H1 (cell line): ENCODE results near the gene SWT1. TPM values are rescaled to one million over a fixed set of nuclear protein-coding genes. Genes with fewer than 3 reads are reported as not detected.

Experiments
- CTCF ChIA-PET: fragments of 300-600 bp; sonication (Branson Sonifier 250); formaldehyde crosslinking; loops from one replicate; lab custom pipeline; 2021; ENCODE audit not compliant: partially characterized antibody; lab: Charles Lee
- POLR2A ChIA-PET: fragments of 300-600 bp; sonication (Branson Sonifier 250); formaldehyde crosslinking; loops from one replicate; lab custom pipeline; 2021; ENCODE audit warnings: inconsistent platforms; ENCODE audit not compliant: partially characterized antibody; lab: Charles Lee
- DNase-seq, 2 experiments: peaks; one replicate each; pipeline versions ENCODE4 v3.0.0 to v3.0.0-alpha.2; 2010 to 2022; ENCODE audit warnings: low spot score in 2 of 2, low read depth in 1 of 2, mixed read lengths in 1 of 2
- FAIRE-seq: peaks from 2 replicates; lab custom pipeline; 2011; peaks lifted over from hg19 to GRCh38; lab: Jason Lieb, UNC
- H2AFZ ChIP-seq: 2 replicates; pipeline ENCODE4 v1.8.1; 2012; ENCODE audit warnings: low read length, inconsistent platforms
- H2AK5ac ChIP-seq: 2 replicates; pipeline ENCODE4 v1.6.1; 2013; ENCODE audit warnings: low read depth, low read length
- H2BK120ac ChIP-seq: replicated peaks from 2 replicates; pipeline ENCODE3; 2013; ENCODE audit warnings: low read depth, low read length, inconsistent platforms
- H2BK12ac ChIP-seq: 2 replicates; pipeline ENCODE4 v1.6.1; 2013; ENCODE audit warnings: low read depth, low read length
- H2BK15ac ChIP-seq: 2 replicates; pipeline ENCODE4 v1.6.1; 2013; ENCODE audit warnings: low read length
- H2BK20ac ChIP-seq: 2 replicates; pipeline ENCODE4 v1.6.1; 2013; ENCODE audit warnings: low read length
- H2BK5ac ChIP-seq: 2 replicates; pipeline ENCODE4 v1.6.1; 2013; ENCODE audit warnings: low read depth, low read length
- H3K14ac ChIP-seq: 2 replicates; pipeline ENCODE4 v1.6.1; 2013; ENCODE audit warnings: inconsistent platforms; ENCODE audit not compliant: insufficient read length
- H3K18ac ChIP-seq: 2 replicates; pipeline ENCODE4 v1.6.1; 2013; ENCODE audit warnings: low read length; ENCODE audit errors: extremely low read depth
- H3K23ac ChIP-seq: 2 replicates; pipeline ENCODE4 v1.6.1; 2013; ENCODE audit warnings: inconsistent platforms; ENCODE audit not compliant: insufficient read length
- H3K23me2 ChIP-seq: 2 replicates; pipeline ENCODE4 v1.6.1; 2013; ENCODE audit warnings: low read depth, low read length
- H3K27ac ChIP-seq: 2 replicates; pipeline ENCODE4 v1.6.1; 2011; ENCODE audit warnings: low read depth, low read length, inconsistent platforms
- H3K27me3 ChIP-seq, 4 experiments: replicated peaks in 1 of 4; 1 replicate in 1 of 4; 2 replicates in 3 of 4; pipeline versions ENCODE4 v1.6.1 to v1.8.1; 2011 to 2013; ENCODE audit warnings: low read length in 3 of 4, mild to moderate bottlenecking in 3 of 4, inconsistent platforms in 2 of 4, mixed read lengths in 2 of 4, moderate library complexity in 1 of 4; ENCODE audit not compliant: control insufficient read depth in 3 of 4, insufficient read depth in 3 of 4; ENCODE audit errors: extremely low read depth in 1 of 4
- H3K36me3 ChIP-seq, 4 experiments: 2 replicates each; pipeline versions ENCODE4 v1.6.1 to v1.8.1; 2011 to 2013; ENCODE audit warnings: mild to moderate bottlenecking in 4 of 4, low read length in 3 of 4, moderate library complexity in 2 of 4, control low read depth in 1 of 4, inconsistent platforms in 1 of 4; ENCODE audit not compliant: insufficient read depth in 4 of 4, control insufficient read depth in 2 of 4
- H3K4ac ChIP-seq: replicated peaks from 2 replicates; pipeline ENCODE3; 2013; ENCODE audit warnings: low read length, low read depth, mixed read lengths, inconsistent platforms; ENCODE audit not compliant: insufficient read length
- H3K4me1 ChIP-seq, 4 experiments: replicated peaks in 1 of 4; 1 replicate in 1 of 4; 2 replicates in 3 of 4; pipeline versions ENCODE4 v1.6.1 to v1.8.1; 2011 to 2013; ENCODE audit warnings: low read length in 3 of 4, inconsistent platforms in 2 of 4, mixed read lengths in 1 of 4; ENCODE audit not compliant: insufficient read depth in 4 of 4, control insufficient read depth in 3 of 4
- H3K4me2 ChIP-seq, 2 experiments: 2 replicates each; pipeline versions ENCODE4 v1.6.1 to v1.8.1; 2011 to 2013; ENCODE audit warnings: low read depth in 2 of 2, low read length in 2 of 2, control low read depth in 1 of 2, inconsistent platforms in 1 of 2, mild to moderate bottlenecking in 1 of 2; ENCODE audit not compliant: insufficient read depth in 1 of 2
- H3K4me3 ChIP-seq, 4 experiments: fragments of 200-600, 300-600 bp in 1 of 4; sonication (generic), shearing (Covaris generic), sonication (Bioruptor Twin) in 1 of 4; 2 replicates each; pipeline versions ENCODE4 v1.5.1 to v1.8.1; 2011 to 2016; ENCODE audit warnings: low read length in 4 of 4, low read depth in 3 of 4, control low read depth in 2 of 4, inconsistent platforms in 2 of 4, mild to moderate bottlenecking in 2 of 4, mixed read lengths in 1 of 4, moderate library complexity in 1 of 4; ENCODE audit not compliant: insufficient read depth in 2 of 4; ENCODE audit errors: extremely low read depth in 1 of 4
- H3K56ac ChIP-seq: replicated peaks from 2 replicates; pipeline ENCODE3; 2013; ENCODE audit warnings: low read depth, mild to moderate bottlenecking, mixed read lengths, low read length, inconsistent platforms; ENCODE audit not compliant: insufficient read length
- H3K79me1 ChIP-seq: 2 replicates; pipeline ENCODE4 v1.6.1; 2013; ENCODE audit warnings: low read depth, low read length, control low read depth
- H3K79me2 ChIP-seq, 2 experiments: 2 replicates each; pipeline versions ENCODE4 v1.6.1 to v1.8.1; 2012 to 2013; ENCODE audit warnings: low read length in 2 of 2, mild to moderate bottlenecking in 2 of 2, inconsistent platforms in 1 of 2; ENCODE audit not compliant: insufficient read depth in 2 of 2, control insufficient read depth in 1 of 2
- H3K9ac ChIP-seq, 4 experiments: replicated peaks in 1 of 4; 1 replicate in 1 of 4; 2 replicates in 3 of 4; pipeline versions ENCODE4 v1.6.1 to v1.8.1; 2011 to 2013; ENCODE audit warnings: low read depth in 3 of 4, low read length in 3 of 4, control low read depth in 2 of 4, mild to moderate bottlenecking in 2 of 4, moderate library complexity in 2 of 4, inconsistent platforms in 1 of 4; ENCODE audit errors: extremely low read depth in 1 of 4
- H3K9me3 ChIP-seq, 2 experiments: 2 replicates each; pipeline versions ENCODE4 v1.6.1 to v1.8.1; 2012 to 2013; ENCODE audit warnings: mild to moderate bottlenecking in 2 of 2, moderate library complexity in 2 of 2, control low read depth in 1 of 2, inconsistent platforms in 1 of 2, low read depth in 1 of 2, low read length in 1 of 2, mixed read lengths in 1 of 2; ENCODE audit not compliant: insufficient read depth in 2 of 2
- H4K20me1 ChIP-seq, 2 experiments: replicated peaks in 1 of 2; 2 replicates each; pipeline versions ENCODE3 to v1.8.1; 2011 to 2013; ENCODE audit warnings: inconsistent platforms in 2 of 2, low read length in 2 of 2, mild to moderate bottlenecking in 1 of 2; ENCODE audit not compliant: insufficient read depth in 2 of 2, control insufficient read depth in 1 of 2
- H4K5ac ChIP-seq: 2 replicates; pipeline ENCODE4 v1.6.1; 2013; ENCODE audit warnings: low read length, low read depth, mixed read lengths, inconsistent platforms; ENCODE audit not compliant: insufficient read length
- H4K8ac ChIP-seq: 2 replicates; pipeline ENCODE4 v1.8.0; 2013; ENCODE audit warnings: mild to moderate bottlenecking, moderate library complexity, low read length, inconsistent platforms; ENCODE audit not compliant: insufficient read depth; ENCODE audit errors: extremely low read depth
- H4K91ac ChIP-seq: replicated peaks from 2 replicates; pipeline ENCODE3; 2013; ENCODE audit warnings: low read length, mixed read lengths, inconsistent platforms; ENCODE audit not compliant: insufficient read length
- ASH2L ChIP-seq: fragments of 200-600, 300-600 bp; sonication (generic); IDR thresholded peaks from one replicate; pipeline ENCODE4 v1.7.1; 2017; ENCODE audit warnings: low read length
- BACH1 ChIP-seq: IDR thresholded peaks from 2 replicates; pipeline ENCODE4 v1.6.1; 2012; ENCODE audit warnings: low read length, improper control_type of control experiment
- KDM1A ChIP-seq: fragments of 200-600, 300-600 bp; sonication (generic); IDR thresholded peaks from 2 replicates; pipeline ENCODE4 v1.7.1; 2016; ENCODE audit warnings: mild to moderate bottlenecking, low read length, borderline replicate concordance
- RNF2 ChIP-seq: fragments of 200-900, 300-1000 bp; sonication (generic); IDR thresholded peaks from 2 replicates; pipeline ENCODE4 v1.7.1; 2016; ENCODE audit warnings: borderline replicate concordance, low read depth, mild to moderate bottlenecking, antibody characterized with exemption, low read length; ENCODE audit not compliant: poor library complexity, severe bottlenecking; ENCODE audit errors: missing control alignments
- SUZ12 ChIP-seq: fragments of 200-600 bp; sonication (generic); IDR thresholded peaks from 2 replicates; pipeline ENCODE4 v1.6.1; 2012; ENCODE audit warnings: mild to moderate bottlenecking, inconsistent platforms, low read length, moderate library complexity, mixed read lengths
- polyA plus RNA-seq, 7 experiments: library from polyadenylated mRNA; depleted of rRNA in 3 of 7; stranded (reverse) in 5 of 7; unstranded in 2 of 7; fragments of >200 nt in 5 of 7; fragments of 200-250 nt in 2 of 7; gene quantifications; 1 replicate in 5 of 7; 2 replicates in 1 of 7; 4 replicates in 1 of 7; pipeline versions ENCODE4 v1.2.1 to v1.2.3, GENCODE V29; 2011 to 2013; ENCODE audit warnings: missing spikeins in 2 of 7, mixed read lengths in 2 of 7
- total RNA-seq: library from RNA; stranded (reverse); fragmentation: NEBNext Ultra II Directional; extraction: Animal tissue kit (Norgen Biotek cat#: 25700); gene quantifications from 2 replicates; pipeline ENCODE4 v1.2.1, GENCODE V29; 2021
- TF ChIP-seq, protein P1 (sequence below): IDR thresholded peaks from 2 replicates; pipeline ENCODE4 v1.6.1; 2011; ENCODE audit warnings: low read length, improper control_type of control experiment

SWT1 gene
- total and polyA plus RNA-seq, 2 of the 8 experiments (the other 6 are each of a cell fraction or from before 2014, with no cell fraction given): 1.4 to 6.2 TPM

DNA sequence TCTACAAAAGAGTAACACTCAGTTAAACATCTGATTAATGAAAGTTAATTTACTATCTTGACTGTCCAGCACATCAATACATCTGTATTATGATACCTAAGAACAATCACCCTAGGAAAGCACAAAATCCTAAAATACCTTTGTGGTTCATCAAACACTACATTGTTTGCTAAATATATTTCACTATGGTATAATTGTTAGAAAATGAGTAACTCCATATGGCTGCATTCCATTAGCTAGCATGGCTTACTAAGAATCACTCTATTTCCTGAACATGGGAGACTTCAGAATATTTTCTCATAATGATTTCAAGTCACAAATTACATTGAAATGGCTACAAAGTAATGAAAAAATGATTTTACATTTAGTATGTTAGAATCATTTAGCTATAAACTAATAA, 12.7 kb upstream of the SWT1 start:
- Histone ChIP-seq H3K9ac (no peak overlapping the region), H2BK12ac (no peak overlapping the region), H3K9me3 (no peaks in the 10 kb centered on the region), H3K79me1 (no peaks in the 10 kb centered on the region), H3K23ac (no peak overlapping the region), H4K20me1 (no peaks in the 10 kb centered on the region), H3K27me3 (no peaks in the 10 kb centered on the region), H4K91ac (no peak overlapping the region), H3K56ac (no peak overlapping the region), H3K79me2 (no peaks in the 10 kb centered on the region), H3K18ac (no peak overlapping the region), H3K23me2 (no peaks in the 10 kb centered on the region), H2BK15ac (no peak overlapping the region), H2BK120ac (no peak overlapping the region), H4K5ac (no peak overlapping the region), H2AK5ac (no peak overlapping the region), H4K8ac (no peak overlapping the region), H3K4me2 (no peak overlapping the region), H3K36me3 (peaks cover 0 to 56% (median 5%) of the 10 kb centered on the region in 4 experiments; a peak in 4 of 8 replicates), H3K4me3 (no peak overlapping the region), H3K14ac (no peak overlapping the region), H2BK20ac (no peak overlapping the region), H3K4me1 (no peaks in the 10 kb centered on the region), H2AFZ (no peak overlapping the region), H2BK5ac (no peak overlapping the region), H3K27ac (no peak overlapping the region), H3K4ac (no peak overlapping the region)
- DNase-seq (no peak), FAIRE-seq (no peak)
- CTCF ChIA-PET: interaction anchor here (0.7 kb wide), 1 partner anchor 24 kb away, joined by 3 read pairs; no protein-coding TSS in a partner anchor
- TF ChIP-seq SUZ12: no peak
- no peak for TF ChIP-seq BACH1
- TF ChIP-seq RNF2: no peak
- TF ChIP-seq ASH2L: no peak
- TF ChIP-seq, protein P1, sequence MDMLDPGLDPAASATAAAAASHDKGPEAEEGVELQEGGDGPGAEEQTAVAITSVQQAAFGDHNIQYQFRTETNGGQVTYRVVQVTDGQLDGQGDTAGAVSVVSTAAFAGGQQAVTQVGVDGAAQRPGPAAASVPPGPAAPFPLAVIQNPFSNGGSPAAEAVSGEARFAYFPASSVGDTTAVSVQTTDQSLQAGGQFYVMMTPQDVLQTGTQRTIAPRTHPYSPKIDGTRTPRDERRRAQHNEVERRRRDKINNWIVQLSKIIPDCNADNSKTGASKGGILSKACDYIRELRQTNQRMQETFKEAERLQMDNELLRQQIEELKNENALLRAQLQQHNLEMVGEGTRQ: no peak
- TF ChIP-seq KDM1A: no peak
- POLR2A ChIA-PET: no interaction called here
